HepG2 (cell line): ENCODE data around the gene ZNF75A. TPM values are rescaled to one million over a fixed set of nuclear protein-coding genes. Genes with fewer than 3 reads are reported as not detected.

Experiments
- AHR ChIP-seq: IDR thresholded peaks from 2 replicates; pipeline ENCODE4 v1.6.1; 2018; ENCODE audit warnings: missing genetic modification reagents, missing compliant biosample characterization
- CENPT ChIP-seq: sonication (generic); formaldehyde crosslinking; IDR thresholded peaks from 2 replicates; pipeline ENCODE4 v1.8.0; 2022; ENCODE audit warnings: low read depth, mild to moderate bottlenecking, moderate library complexity, missing genetic modification reagents
- HNRNPH1 ChIP-seq: fragments of 200-400 bp; formaldehyde crosslinking; optimal IDR thresholded peaks from 2 replicates; pipeline ENCODE3; 2017; ENCODE audit warnings: mild to moderate bottlenecking, low read depth, low read length
- NCOA1 ChIP-seq: sonication (generic); formaldehyde crosslinking; IDR thresholded peaks from 2 replicates; pipeline ENCODE4 v1.9.0; 2021; ENCODE audit warnings: missing genetic modification reagents
- SP1 ChIP-seq, 2 experiments: fragments of 450-650 bp in 1 of 2; sonication (generic) in 1 of 2; formaldehyde crosslinking in 1 of 2; IDR thresholded peaks; 2 replicates each; pipeline versions ENCODE4 v1.4.0 to v1.6.1; 2016 to 2020; ENCODE audit warnings: missing genetic modification reagents in 1 of 2
- TCF7L2 ChIP-seq: IDR thresholded peaks from 2 replicates; pipeline ENCODE4 v1.6.1; 2011; ENCODE audit warnings: mild to moderate bottlenecking, low read depth, low read length, moderate library complexity
- polyA plus RNA-seq, 8 experiments: library from polyadenylated mRNA; depleted of rRNA in 3 of 8; stranded (reverse) in 7 of 8; unstranded in 1 of 8; fragments of >200 nt; fragmentation: Illumina TruSeq in 4 of 8; extraction: Trizol in 4 of 8; gene quantifications; 2 replicates each; pipeline versions ENCODE4 v1.2.1 to v1.2.3, GENCODE V29; 2011 to 2016; ENCODE audit warnings: low read depth in 4 of 8, missing spikeins in 1 of 8, mixed read lengths in 1 of 8; ENCODE audit not compliant: insufficient read depth in 1 of 8
- total RNA-seq, 5 experiments: library from RNA; depleted of rRNA; stranded (reverse); fragments of >200 nt; fragmentation: Illumina TruSeq; extraction: Trizol; gene quantifications; 2 replicates each; pipeline ENCODE4 v1.2.3, GENCODE V29; 2016; ENCODE audit warnings: low read depth in 1 of 5
- TF ChIP-seq, protein P1 (sequence below), 2 experiments: sonication (generic) in 1 of 2; formaldehyde crosslinking in 1 of 2; IDR thresholded peaks; 2 replicates each; pipeline versions ENCODE4 v1.6.1 to v1.9.0; 2014 to 2022; ENCODE audit warnings: antibody characterized with exemption in 1 of 2, borderline replicate concordance in 1 of 2, inconsistent platforms in 1 of 2, low read depth in 1 of 2, missing genetic modification reagents in 1 of 2
- TF ChIP-seq, protein P2 (sequence below): sonication (generic); formaldehyde crosslinking; IDR thresholded peaks from 2 replicates; pipeline ENCODE4 v1.5.1; 2020; ENCODE audit warnings: missing genetic modification reagents, mild to moderate bottlenecking, borderline replicate concordance
- TF ChIP-seq, protein P3 (sequence below): sonication (generic); formaldehyde crosslinking; IDR thresholded peaks from 2 replicates; pipeline ENCODE4 v1.5.0; 2020; ENCODE audit warnings: missing genetic modification reagents, mild to moderate bottlenecking, borderline replicate concordance
- TF ChIP-seq, protein P4 (sequence below): sonication (generic); formaldehyde crosslinking; IDR thresholded peaks from 2 replicates; pipeline ENCODE4 v1.8.1; 2023; ENCODE audit warnings: missing genetic modification reagents, inconsistent platforms, borderline replicate concordance
- TF ChIP-seq, protein P5 (sequence below): sonication (generic); formaldehyde crosslinking; IDR thresholded peaks from 2 replicates; pipeline ENCODE4 v1.4.0; 2020; ENCODE audit warnings: missing genetic modification reagents

ZNF75A gene
- total and polyA plus RNA-seq, 2 of the 13 experiments (the other 11 are each of a cell fraction or from before 2014, with no cell fraction given): 1.4 to 2.1 TPM

DNA sequence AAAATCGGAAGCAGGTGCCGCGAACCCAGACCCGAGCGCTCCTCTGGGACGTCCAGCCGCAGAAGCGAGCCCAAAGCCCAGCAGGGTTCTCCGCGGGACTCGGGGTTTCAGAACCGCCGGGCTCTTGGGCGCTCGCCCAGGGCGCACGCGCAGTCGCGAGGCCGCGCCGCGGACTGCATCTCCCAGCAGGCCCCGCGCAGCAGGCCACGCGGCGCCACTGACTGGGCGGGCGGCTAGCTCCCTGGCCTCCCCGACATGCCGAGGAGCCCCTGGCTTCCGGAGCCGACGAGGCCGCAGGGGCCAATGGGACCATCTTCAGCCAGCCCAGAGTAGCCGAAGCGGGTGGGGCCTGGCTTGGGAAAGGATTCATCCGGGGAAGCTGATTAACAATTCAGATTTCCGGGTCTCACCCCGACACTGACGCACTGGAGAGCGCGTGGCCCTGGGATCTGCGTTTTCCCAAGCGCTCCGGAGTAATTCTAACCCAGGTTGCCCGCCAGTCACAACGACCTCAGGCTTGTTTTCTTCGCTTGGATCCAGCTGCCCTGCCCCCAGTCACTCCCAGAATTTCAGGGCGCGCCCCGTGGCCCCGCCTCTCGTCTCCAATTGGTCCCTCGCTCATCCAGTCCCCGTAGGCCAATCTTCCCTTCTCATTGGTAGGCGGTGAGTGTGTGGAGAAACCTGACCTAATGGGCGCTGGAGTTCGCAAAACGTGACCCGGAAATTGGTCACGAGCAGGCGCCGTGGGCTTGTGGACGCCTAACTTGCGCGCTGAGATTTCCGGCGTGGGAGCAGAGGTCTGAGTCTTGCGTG, 22.4 kb upstream of the ZNF75A start, which contains the start of gene ZNF263 (continued):
- TF ChIP-seq TCF7L2 (no peak), CENPT (CRISPR knock-in tag) (no peak), HNRNPH1 (no peak), SP1 (IDR thresholded peaks at IDR 0.05) (no peak), SP1 (CRISPR knock-in tag; IDR thresholded peaks at IDR 0.05) (peak; percentile 64), NCOA1 (no peak; the same call in 1 of the 2 replicates), AHR (CRISPR knock-in tag) (no peak)
- TF ChIP-seq, protein P1, sequence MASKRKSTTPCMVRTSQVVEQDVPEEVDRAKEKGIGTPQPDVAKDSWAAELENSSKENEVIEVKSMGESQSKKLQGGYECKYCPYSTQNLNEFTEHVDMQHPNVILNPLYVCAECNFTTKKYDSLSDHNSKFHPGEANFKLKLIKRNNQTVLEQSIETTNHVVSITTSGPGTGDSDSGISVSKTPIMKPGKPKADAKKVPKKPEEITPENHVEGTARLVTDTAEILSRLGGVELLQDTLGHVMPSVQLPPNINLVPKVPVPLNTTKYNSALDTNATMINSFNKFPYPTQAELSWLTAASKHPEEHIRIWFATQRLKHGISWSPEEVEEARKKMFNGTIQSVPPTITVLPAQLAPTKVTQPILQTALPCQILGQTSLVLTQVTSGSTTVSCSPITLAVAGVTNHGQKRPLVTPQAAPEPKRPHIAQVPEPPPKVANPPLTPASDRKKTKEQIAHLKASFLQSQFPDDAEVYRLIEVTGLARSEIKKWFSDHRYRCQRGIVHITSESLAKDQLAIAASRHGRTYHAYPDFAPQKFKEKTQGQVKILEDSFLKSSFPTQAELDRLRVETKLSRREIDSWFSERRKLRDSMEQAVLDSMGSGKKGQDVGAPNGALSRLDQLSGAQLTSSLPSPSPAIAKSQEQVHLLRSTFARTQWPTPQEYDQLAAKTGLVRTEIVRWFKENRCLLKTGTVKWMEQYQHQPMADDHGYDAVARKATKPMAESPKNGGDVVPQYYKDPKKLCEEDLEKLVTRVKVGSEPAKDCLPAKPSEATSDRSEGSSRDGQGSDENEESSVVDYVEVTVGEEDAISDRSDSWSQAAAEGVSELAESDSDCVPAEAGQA (IDR thresholded peaks at IDR 0.05; ENCODE audit: low read depth): peak; percentile 74
- TF ChIP-seq, protein P1 (CRISPR knock-in tag; IDR thresholded peaks at IDR 0.05; ENCODE audit: borderline replicate concordance): no peak
- TF ChIP-seq, protein P2, sequence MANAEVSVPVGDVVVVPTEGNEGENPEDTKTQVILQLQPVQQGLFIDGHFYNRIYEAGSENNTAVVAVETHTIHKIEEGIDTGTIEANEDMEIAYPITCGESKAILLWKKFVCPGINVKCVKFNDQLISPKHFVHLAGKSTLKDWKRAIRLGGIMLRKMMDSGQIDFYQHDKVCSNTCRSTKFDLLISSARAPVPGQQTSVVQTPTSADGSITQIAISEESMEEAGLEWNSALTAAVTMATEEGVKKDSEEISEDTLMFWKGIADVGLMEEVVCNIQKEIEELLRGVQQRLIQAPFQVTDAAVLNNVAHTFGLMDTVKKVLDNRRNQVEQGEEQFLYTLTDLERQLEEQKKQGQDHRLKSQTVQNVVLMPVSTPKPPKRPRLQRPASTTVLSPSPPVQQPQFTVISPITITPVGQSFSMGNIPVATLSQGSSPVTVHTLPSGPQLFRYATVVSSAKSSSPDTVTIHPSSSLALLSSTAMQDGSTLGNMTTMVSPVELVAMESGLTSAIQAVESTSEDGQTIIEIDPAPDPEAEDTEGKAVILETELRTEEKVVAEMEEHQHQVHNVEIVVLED (CRISPR knock-in tag): peak; percentile 87
- TF ChIP-seq, protein P3, sequence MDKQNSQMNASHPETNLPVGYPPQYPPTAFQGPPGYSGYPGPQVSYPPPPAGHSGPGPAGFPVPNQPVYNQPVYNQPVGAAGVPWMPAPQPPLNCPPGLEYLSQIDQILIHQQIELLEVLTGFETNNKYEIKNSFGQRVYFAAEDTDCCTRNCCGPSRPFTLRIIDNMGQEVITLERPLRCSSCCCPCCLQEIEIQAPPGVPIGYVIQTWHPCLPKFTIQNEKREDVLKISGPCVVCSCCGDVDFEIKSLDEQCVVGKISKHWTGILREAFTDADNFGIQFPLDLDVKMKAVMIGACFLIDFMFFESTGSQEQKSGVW (CRISPR knock-in tag): no peak
- TF ChIP-seq, protein P4, sequence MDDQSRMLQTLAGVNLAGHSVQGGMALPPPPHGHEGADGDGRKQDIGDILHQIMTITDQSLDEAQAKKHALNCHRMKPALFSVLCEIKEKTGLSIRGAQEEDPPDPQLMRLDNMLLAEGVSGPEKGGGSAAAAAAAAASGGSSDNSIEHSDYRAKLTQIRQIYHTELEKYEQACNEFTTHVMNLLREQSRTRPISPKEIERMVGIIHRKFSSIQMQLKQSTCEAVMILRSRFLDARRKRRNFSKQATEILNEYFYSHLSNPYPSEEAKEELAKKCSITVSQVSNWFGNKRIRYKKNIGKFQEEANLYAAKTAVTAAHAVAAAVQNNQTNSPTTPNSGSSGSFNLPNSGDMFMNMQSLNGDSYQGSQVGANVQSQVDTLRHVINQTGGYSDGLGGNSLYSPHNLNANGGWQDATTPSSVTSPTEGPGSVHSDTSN (CRISPR knock-in tag): no peak
- TF ChIP-seq, protein P5, sequence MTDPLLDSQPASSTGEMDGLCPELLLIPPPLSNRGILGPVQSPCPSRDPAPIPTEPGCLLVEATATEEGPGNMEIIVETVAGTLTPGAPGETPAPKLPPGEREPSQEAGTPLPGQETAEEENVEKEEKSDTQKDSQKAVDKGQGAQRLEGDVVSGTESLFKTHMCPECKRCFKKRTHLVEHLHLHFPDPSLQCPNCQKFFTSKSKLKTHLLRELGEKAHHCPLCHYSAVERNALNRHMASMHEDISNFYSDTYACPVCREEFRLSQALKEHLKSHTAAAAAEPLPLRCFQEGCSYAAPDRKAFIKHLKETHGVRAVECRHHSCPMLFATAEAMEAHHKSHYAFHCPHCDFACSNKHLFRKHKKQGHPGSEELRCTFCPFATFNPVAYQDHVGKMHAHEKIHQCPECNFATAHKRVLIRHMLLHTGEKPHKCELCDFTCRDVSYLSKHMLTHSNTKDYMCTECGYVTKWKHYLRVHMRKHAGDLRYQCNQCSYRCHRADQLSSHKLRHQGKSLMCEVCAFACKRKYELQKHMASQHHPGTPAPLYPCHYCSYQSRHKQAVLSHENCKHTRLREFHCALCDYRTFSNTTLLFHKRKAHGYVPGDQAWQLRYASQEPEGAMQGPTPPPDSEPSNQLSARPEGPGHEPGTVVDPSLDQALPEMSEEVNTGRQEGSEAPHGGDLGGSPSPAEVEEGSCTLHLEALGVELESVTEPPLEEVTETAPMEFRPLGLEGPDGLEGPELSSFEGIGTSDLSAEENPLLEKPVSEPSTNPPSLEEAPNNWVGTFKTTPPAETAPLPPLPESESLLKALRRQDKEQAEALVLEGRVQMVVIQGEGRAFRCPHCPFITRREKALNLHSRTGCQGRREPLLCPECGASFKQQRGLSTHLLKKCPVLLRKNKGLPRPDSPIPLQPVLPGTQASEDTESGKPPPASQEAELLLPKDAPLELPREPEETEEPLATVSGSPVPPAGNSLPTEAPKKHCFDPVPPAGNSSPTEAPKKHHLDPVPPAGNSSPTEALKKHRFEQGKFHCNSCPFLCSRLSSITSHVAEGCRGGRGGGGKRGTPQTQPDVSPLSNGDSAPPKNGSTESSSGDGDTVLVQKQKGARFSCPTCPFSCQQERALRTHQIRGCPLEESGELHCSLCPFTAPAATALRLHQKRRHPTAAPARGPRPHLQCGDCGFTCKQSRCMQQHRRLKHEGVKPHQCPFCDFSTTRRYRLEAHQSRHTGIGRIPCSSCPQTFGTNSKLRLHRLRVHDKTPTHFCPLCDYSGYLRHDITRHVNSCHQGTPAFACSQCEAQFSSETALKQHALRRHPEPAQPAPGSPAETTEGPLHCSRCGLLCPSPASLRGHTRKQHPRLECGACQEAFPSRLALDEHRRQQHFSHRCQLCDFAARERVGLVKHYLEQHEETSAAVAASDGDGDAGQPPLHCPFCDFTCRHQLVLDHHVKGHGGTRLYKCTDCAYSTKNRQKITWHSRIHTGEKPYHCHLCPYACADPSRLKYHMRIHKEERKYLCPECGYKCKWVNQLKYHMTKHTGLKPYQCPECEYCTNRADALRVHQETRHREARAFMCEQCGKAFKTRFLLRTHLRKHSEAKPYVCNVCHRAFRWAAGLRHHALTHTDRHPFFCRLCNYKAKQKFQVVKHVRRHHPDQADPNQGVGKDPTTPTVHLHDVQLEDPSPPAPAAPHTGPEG (CRISPR knock-in tag): no peak
